NT2/D1 (cell line): Measurements from ENCODE around the gene C7.
"Not testable (repeated sequence)": the region's sequence is repeated elsewhere in the genome, so short reads cannot be mapped to it uniquely, and the experiment has no call there.

ENCODE experiments used
- DNase-seq: peaks from one replicate; pipeline ENCODE4 v3.0.0-alpha.2; 2011; ENCODE audit warnings: low read depth, low spot score
- H3K27me3 ChIP-seq: 2 replicates; pipeline ENCODE4 v1.6.0; 2011; ENCODE audit warnings: mild to moderate bottlenecking; ENCODE audit not compliant: insufficient read length, insufficient read depth
- H3K36me3 ChIP-seq: 2 replicates; pipeline ENCODE4 v1.6.1; 2011; ENCODE audit warnings: mild to moderate bottlenecking, low read length, mixed read lengths; ENCODE audit not compliant: insufficient read depth, insufficient read length
- H3K4me1 ChIP-seq: 2 replicates; pipeline ENCODE4 v1.5.1; 2011; ENCODE audit not compliant: insufficient read depth, insufficient read length
- H3K4me3 ChIP-seq: 2 replicates; pipeline ENCODE4 v1.5.1; 2011; ENCODE audit warnings: low read depth; ENCODE audit not compliant: insufficient read length
- H3K9ac ChIP-seq: 2 replicates; pipeline ENCODE4 v1.6.0; 2011; ENCODE audit warnings: low read depth; ENCODE audit not compliant: insufficient read length
- H3K9me3 ChIP-seq: 2 replicates; pipeline ENCODE4 v1.5.1; 2011; ENCODE audit warnings: mild to moderate bottlenecking, low read length; ENCODE audit not compliant: insufficient read depth
- SUZ12 ChIP-seq: IDR thresholded peaks from 2 replicates; pipeline ENCODE4 v1.6.1; 2011; ENCODE audit not compliant: insufficient read length, insufficient read depth; ENCODE audit errors: extremely low read depth
- YY1 ChIP-seq: IDR thresholded peaks from 2 replicates; pipeline ENCODE4 v1.6.1; 2011; ENCODE audit not compliant: insufficient read length, insufficient read depth
- ZNF274 ChIP-seq: IDR thresholded peaks from 2 replicates; pipeline ENCODE4 v1.6.1; 2011; ENCODE audit warnings: mild to moderate bottlenecking, low read depth, low read length

C7 gene

DNA sequence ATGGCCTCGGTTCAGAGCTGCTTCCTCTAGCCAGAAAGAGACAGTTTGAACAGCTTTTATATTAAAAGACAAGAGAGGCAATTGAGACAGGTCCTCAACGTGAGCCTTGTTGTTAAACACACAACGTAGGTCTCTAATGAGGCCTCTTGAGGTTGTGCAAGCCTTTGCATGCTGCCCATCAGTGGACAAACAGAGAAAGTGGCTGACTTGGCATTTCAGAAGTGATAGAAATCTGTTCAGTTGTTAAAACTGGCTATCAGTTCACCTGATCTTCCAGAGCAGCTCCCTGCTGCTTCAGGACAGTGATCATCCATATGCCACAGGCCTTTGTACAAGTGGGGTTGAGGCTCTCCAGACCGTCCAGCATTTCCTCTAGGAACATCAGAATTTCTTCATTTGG is 103.0 kb downstream of the C7 start:
- no peak overlapping the region for H3K4me3 ChIP-seq
- H3K27me3 ChIP-seq = no peaks in the 10 kb centered on the region
- no peak for TF ChIP-seq YY1
- TF ChIP-seq ZNF274 = no peak
- no peak for TF ChIP-seq SUZ12
- no peaks in the 10 kb centered on the region for H3K36me3 ChIP-seq
- no peaks in the 10 kb centered on the region for H3K4me1 ChIP-seq
- no peaks in the 10 kb centered on the region for H3K9me3 ChIP-seq
- H3K9ac ChIP-seq = no peak overlapping the region
- DNase-seq = no peak

GRCh38 chr5:41022600-41022999 is 113.3 kb downstream of the C7 start:
- not testable (repeated sequence) for H3K9me3 ChIP-seq, H3K4me1 ChIP-seq, DNase-seq, H3K27me3 ChIP-seq, H3K4me3 ChIP-seq, H3K9ac ChIP-seq, H3K36me3 ChIP-seq
